BE2C (cell line): ENCODE data around the gene LTBP1.

Source experiments
- DNase-seq: peaks from one replicate; pipeline ENCODE4 v3.0.0-alpha.2; 2020
- H3K27me3 ChIP-seq: fragments of 250-450 bp; sonication (Bioruptor Pico); 2 replicates; pipeline ENCODE4 v1.5.1; 2020; ENCODE audit warnings: mild to moderate bottlenecking
- H3K36me3 ChIP-seq: fragments of 250-450 bp; sonication (Bioruptor Pico); 2 replicates; pipeline ENCODE4 v1.5.1; 2020; ENCODE audit warnings: mild to moderate bottlenecking
- H3K4me1 ChIP-seq: fragments of 250-450 bp; sonication (Bioruptor Pico); 2 replicates; pipeline ENCODE4 v1.5.1; 2020
- H3K4me3 ChIP-seq: 2 replicates; pipeline ENCODE4 v1.5.1; 2011; ENCODE audit warnings: low read depth, low read length
- H3K9me3 ChIP-seq: fragments of 250-450 bp; sonication (Bioruptor Pico); 2 replicates; pipeline ENCODE4 v1.5.1; 2020
- TF ChIP-seq, protein P1 (sequence below): IDR thresholded peaks from 2 replicates; pipeline ENCODE4 v1.5.1; 2012; ENCODE audit warnings: mild to moderate bottlenecking, low read depth, low read length

Gene LTBP1

DNA sequence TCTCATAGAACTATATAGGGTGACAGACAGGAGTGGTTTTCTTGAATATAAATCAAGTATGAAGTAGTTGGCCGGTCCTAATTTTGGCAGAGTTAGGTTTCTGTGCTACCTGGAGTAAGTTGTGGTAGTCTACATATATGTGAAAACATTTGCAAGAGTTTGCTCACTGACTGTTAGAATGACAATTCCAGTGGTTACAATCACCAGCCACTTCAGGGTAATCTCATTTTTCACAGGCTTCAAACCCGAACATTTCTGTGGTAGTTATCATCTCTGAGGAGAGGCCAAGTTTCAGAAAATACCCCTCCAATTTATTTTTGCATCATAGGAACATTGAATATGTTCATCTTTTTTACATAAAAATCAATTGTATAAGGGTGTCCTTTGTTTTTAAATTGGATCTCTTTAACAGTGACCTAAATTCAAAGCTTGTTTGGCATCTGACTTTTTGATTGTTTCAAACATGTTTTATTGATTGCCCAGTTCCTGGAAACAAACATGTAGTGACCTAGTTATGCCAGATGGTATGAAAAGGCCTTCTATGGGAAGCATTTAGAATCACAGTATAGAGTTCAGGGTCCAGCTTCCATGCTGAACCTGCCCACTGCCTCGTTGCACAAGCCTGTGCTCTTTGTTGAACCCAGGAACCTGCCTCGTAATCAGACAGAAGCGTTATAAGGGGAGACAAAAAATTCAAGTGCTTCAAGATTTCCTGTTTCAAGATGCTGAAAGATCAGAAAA is 250.6 kb downstream of the LTBP1 start:
- Histone ChIP-seq H3K36me3 (no peaks in the 10 kb centered on the region), H3K9me3 (no peaks in the 10 kb centered on the region; the same call in 1 of the 2 replicates), H3K4me1 (no peaks in the 10 kb centered on the region), H3K27me3 (peaks cover 4% of the 10 kb centered on the region; the same call in 1 of the 2 replicates), H3K4me3 (no peak overlapping the region)
- TF ChIP-seq, protein P1, sequence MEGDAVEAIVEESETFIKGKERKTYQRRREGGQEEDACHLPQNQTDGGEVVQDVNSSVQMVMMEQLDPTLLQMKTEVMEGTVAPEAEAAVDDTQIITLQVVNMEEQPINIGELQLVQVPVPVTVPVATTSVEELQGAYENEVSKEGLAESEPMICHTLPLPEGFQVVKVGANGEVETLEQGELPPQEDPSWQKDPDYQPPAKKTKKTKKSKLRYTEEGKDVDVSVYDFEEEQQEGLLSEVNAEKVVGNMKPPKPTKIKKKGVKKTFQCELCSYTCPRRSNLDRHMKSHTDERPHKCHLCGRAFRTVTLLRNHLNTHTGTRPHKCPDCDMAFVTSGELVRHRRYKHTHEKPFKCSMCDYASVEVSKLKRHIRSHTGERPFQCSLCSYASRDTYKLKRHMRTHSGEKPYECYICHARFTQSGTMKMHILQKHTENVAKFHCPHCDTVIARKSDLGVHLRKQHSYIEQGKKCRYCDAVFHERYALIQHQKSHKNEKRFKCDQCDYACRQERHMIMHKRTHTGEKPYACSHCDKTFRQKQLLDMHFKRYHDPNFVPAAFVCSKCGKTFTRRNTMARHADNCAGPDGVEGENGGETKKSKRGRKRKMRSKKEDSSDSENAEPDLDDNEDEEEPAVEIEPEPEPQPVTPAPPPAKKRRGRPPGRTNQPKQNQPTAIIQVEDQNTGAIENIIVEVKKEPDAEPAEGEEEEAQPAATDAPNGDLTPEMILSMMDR, result no peak
- no peak for DNase-seq

DNA sequence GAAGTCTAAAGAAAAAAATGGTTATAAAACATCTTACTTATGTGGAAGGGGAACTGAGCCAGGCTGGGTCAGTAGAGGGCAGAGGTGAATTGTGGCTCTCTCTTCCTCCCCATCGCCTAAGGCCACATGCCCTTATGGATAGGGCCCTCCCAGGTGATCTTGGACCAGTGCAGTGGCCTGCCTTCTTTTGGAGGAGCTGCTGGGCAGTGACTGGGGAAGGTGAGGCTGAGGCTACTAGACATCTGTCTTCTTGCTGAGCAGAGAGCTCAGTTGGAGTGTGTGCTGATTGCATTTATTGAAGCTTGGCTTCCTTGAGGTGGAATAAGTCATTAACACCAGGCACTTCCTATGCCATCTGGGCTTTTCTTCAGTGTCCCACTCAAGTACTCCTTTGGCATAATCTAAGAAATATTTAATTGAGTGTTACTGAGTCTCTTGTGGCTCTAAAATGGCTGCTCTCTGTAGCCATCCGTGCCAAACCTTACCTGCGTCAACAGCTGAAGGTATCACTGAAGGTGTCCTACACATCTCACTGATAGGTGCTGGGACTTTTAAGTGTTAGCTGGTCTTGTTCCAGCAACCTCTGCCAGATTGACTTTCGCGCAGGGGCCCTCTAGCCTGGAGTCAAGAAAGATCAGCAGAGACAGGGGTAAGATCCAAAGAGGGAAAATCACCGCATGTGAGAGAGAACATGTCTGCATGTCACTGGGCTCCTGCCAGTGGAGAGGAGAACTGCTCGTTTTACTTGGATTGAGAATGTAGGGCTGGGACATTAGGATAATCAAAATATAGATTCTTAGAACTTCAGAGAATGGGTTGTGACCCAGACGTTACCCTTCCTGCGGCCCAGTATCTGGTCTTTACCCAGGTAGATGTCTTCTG is 256.1 kb downstream of the LTBP1 start:
- Histone ChIP-seq H3K9me3 (no peaks in the 10 kb centered on the region), H3K36me3 (no peaks in the 10 kb centered on the region), H3K4me3 (no peak overlapping the region), H3K4me1 (no peaks in the 10 kb centered on the region), H3K27me3 (peaks cover 5% of the 10 kb centered on the region; the same call in 1 of the 2 replicates)
- TF ChIP-seq, protein P1, result no peak
- DNase-seq, result no peak

DNA sequence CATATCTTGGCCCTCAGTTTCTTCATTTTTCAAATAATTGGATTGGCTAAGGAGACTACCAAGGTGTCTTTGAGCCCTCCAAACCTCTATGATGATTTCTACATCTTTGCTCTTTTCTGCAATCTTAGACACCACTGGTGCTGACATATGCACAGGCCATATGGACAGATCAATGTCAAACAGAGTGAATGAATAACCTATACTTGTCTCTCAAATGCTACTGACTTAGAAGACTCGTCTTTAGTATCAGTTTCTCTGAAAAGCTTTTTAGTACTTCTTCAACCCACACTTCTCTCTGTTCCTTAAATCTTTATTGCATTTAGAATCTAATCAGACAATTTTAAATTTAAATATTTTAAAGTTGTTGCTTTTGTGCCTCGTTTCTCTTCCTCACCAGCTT is 258.2 kb downstream of the LTBP1 start:
- Histone ChIP-seq H3K27me3 (peaks cover 5% of the 10 kb centered on the region; the same call in 1 of the 2 replicates), H3K9me3 (no peaks in the 10 kb centered on the region), H3K4me1 (no peaks in the 10 kb centered on the region)

DNA sequence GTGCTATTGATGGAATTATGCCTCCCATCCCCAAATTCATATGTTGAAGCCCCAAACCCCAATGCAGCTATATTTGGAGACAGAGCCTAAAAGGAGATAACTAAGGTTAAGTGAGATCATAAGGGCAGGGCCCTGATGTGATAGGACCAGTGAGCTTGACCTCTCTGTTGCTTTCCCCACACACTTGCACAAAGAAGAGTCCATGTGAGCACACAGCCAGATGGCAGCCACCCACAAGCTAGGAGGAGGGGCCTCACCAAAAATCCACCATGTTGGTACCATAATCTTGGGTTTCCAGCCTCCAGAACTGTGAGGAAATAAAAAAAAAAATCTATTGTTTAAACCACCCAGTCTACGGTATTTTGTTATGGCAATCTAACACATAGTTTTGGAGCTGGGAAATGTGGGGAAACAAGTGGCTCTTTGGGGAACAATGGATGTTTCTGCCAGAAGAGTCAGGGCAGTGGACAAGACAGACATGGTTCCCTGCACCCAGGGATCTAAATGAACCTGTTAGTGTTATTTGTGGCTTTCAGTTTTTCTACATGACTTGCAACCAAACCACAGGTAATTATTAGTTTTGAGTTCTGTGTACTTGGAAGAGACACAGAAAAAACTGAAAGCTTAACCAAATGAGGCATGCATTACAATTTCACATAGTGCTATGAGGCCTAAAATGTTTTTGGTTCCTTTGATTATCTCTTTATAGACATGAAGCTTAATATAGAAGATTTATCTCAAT is 259.1 kb downstream of the LTBP1 start:
- Histone ChIP-seq H3K9me3 (no peaks in the 10 kb centered on the region), H3K4me1 (no peaks in the 10 kb centered on the region), H3K36me3 (no peaks in the 10 kb centered on the region), H3K27me3 (peaks cover 5% of the 10 kb centered on the region; the same call in 1 of the 2 replicates), H3K4me3 (no peak overlapping the region)
- DNase-seq, result no peak
- TF ChIP-seq, protein P1, result no peak

More for the DNA sequence above, 258.2 kb downstream of the LTBP1 start:
- no peak overlapping the region for H3K4me3 ChIP-seq
- TF ChIP-seq, protein P1, result no peak
- H3K36me3 ChIP-seq, result no peaks in the 10 kb centered on the region
- no peak for DNase-seq

DNA sequence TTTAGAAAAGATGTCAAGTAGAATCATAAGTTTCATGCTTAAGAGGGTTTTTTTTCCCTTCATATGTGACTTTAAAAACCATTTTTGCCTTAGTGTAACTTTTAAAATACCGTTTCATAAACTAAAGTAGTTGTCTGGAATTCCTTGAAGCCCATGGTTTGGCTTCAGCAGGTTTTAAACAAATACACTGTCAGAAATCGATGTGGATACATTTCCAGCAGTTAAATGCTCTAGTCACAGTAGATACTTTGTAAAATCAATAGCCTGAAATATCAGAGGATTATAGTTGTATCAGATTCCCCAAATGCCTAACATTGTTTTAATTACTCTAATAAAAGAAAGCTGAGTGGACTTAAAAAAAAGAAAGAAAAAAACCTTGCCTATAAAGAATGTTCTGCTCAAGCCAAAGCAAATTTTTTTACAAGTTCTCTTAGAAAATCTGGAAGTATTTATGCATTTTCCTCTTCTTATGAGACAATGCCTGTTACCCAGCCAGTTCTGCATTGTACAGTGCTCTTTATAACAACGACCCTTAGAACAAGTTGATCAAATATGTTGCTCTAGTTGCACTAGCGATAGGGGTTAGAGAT is 260.5 kb downstream of the LTBP1 start:
- Histone ChIP-seq H3K4me1 (no peaks in the 10 kb centered on the region), H3K4me3 (no peak overlapping the region)

More for the DNA sequence above, 260.5 kb downstream of the LTBP1 start:
- TF ChIP-seq, protein P1, result no peak
- peaks cover 5% of the 10 kb centered on the region; the same call in 1 of the 2 replicates for H3K27me3 ChIP-seq
- no peak for DNase-seq
- no peaks in the 10 kb centered on the region for H3K36me3 ChIP-seq
- H3K9me3 ChIP-seq, result no peaks in the 10 kb centered on the region
